HG03558 (cell line): ENCODE results near the gene CARMIL3.
"Not testable (repeated sequence)": the region's sequence is repeated elsewhere in the genome, so short reads cannot be mapped to it uniquely, and the experiment has no call there.

Experiments
- ATAC-seq: cut with Tn5 transposase; IDR thresholded peaks from one replicate; pipeline ENCODE4 v1.9.1; 2021; ENCODE audit warnings: moderate number of reproducible peaks; ENCODE audit not compliant: unreplicated experiment; ENCODE audit errors: extremely low read depth

CARMIL3 gene

GRCh38 chr14:24092110-24092504 lies 40.3 kb downstream of the CARMIL3 start:
- ATAC-seq, result no peak

GRCh38 chr14:24092505-24093206 lies 40.8 kb downstream of the CARMIL3 start:
- ATAC-seq, result no peak

GRCh38 chr14:24093207-24093900 lies 41.5 kb downstream of the CARMIL3 start:
- ATAC-seq, result no peak

- no peak for ATAC-seq
Measured at GRCh38 chr14:24093901-24094840, 42.4 kb downstream of the CARMIL3 start, which contains the start of gene PCK2. TSS of gene PCK2 (plus strand) at chr14:24094311. CDS start at chr14:24094406, 95 bp downstream.

GRCh38 chr14:24094841-24095270 lies 43.0 kb downstream of the CARMIL3 start:
- no peak for ATAC-seq

- ATAC-seq, result peak; percentile 55
Measured at GRCh38 chr14:24095271-24096068, 43.7 kb downstream of the CARMIL3 start.

GRCh38 chr14:24096545-24097181 lies 44.9 kb downstream of the CARMIL3 start:
- ATAC-seq, result no peak

GRCh38 chr14:24098229-24098926 lies 46.6 kb downstream of the CARMIL3 start:
- no peak for ATAC-seq

GRCh38 chr14:24098927-24099813 lies 47.4 kb downstream of the CARMIL3 start:
- no peak for ATAC-seq

GRCh38 chr14:24100197-24100981 lies 48.6 kb downstream of the CARMIL3 start:
- ATAC-seq, result no peak

- no peak for ATAC-seq
Measured at GRCh38 chr14:24100982-24101494, 49.2 kb downstream of the CARMIL3 start.

GRCh38 chr14:24102357-24103048 lies 50.7 kb downstream of the CARMIL3 start:
- no peak for ATAC-seq

GRCh38 chr14:24103451-24103850 lies 51.6 kb downstream of the CARMIL3 start:
- ATAC-seq, result no peak

GRCh38 chr14:24105609-24106239 lies 53.9 kb downstream of the CARMIL3 start:
- ATAC-seq, result not testable (repeated sequence)

GRCh38 chr14:24106672-24107271 lies 55.0 kb downstream of the CARMIL3 start:
- ATAC-seq, result no peak
